Measurements from ENCODE around the gene LRRC9.

GRCh38 chr14:59895721-59896120, 24.2 kb upstream of the LRRC9 start:
- TF ChIP-seq CTCF (IDR thresholded peaks at IDR 0.05) (no peak), EZH2 (IDR thresholded peaks at IDR 0.05; ENCODE audit: borderline replicate concordance, insufficient read depth, low read depth, low read length, poor library complexity, severe bottlenecking) (no peak)

Measured in B cell (primary cell).